GM12865 (cell line): ENCODE measurements around the gene PAQR5.

ENCODE experiments used
- DNase-seq: peaks from one replicate; pipeline ENCODE4 v3.0.0; 2010; ENCODE audit warnings: low read depth
- H3K4me3 ChIP-seq: 2 replicates; pipeline ENCODE4 v1.5.1; 2011; ENCODE audit warnings: mild to moderate bottlenecking, low read depth, low read length, control low read depth
- CTCF ChIP-seq: IDR thresholded peaks from 2 replicates; pipeline ENCODE4 v1.5.1; 2011; ENCODE audit warnings: low read length, control low read depth, low read depth, inconsistent platforms; ENCODE audit not compliant: insufficient read depth; ENCODE audit errors: missing control alignments

PAQR5 gene

GRCh38 chr15:69384626-69385598, 86.2 kb downstream of the PAQR5 start:
- no peak for TF ChIP-seq CTCF
- DNase-seq: no peak
- no peak overlapping the region for H3K4me3 ChIP-seq

GRCh38 chr15:69385831-69386230, 87.1 kb downstream of the PAQR5 start:
- no peak overlapping the region for H3K4me3 ChIP-seq
- no peak for TF ChIP-seq CTCF
- DNase-seq: no peak

GRCh38 chr15:69386284-69386683, 87.6 kb downstream of the PAQR5 start:
- H3K4me3 ChIP-seq: no peak overlapping the region
- TF ChIP-seq CTCF: no peak
- DNase-seq: no peak

- DNase-seq: no peak
- no peak overlapping the region for H3K4me3 ChIP-seq
- TF ChIP-seq CTCF: no peak
Measured at GRCh38 chr15:69388260-69388705, 89.6 kb downstream of the PAQR5 start.

- DNase-seq: no peak
- TF ChIP-seq CTCF: no peak
Measured at GRCh38 chr15:69389426-69389825, 90.7 kb downstream of the PAQR5 start.

GRCh38 chr15:69390575-69390974, 91.9 kb downstream of the PAQR5 start:
- DNase-seq: no peak
- TF ChIP-seq CTCF: no peak
- no peak overlapping the region for H3K4me3 ChIP-seq

More at GRCh38 chr15:69389426-69389825, 90.7 kb downstream of the PAQR5 start:
- H3K4me3 ChIP-seq: no peak overlapping the region
